ENCODE measurements around the gene KIF1C.

Gene KIF1C

DNA sequence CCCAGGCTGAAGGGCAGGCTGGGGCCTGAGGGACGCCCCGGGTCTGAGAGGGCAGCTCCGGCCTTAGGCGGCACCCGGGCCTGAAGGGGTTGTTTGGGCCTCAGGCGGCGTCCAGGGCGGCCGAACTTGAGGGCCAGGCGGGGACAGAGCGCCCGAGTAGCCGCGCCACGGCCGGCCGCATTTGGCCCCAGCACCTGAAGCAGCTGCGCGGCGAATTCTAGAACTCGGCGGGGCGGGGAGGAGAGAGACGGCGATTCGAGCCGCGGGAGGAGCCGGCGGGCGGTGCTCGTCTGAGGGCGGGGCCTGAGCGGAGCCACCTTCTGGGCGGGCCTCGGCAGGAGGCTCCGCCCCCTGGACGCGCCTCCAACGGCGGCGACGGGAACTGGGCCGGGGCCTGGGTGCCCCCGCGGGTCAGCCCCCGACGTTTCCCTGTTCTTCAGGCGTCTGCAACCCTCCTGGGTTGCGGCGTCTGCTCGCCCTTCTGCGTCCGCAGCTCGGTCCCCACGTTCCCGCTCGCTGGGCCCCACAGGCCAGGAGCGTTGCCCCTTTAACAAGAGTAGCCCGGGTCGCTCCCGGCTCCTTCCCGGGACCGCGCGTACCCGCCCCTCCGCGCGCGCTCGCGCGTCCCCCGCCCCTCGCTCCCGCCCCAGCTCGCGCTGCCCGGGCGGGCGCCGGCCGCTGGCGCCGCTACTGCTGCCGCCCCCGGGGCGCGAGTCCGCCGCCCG, at the start of gene KIF1C, which contains the start of gene INCA1:
Gene KIF1C (plus strand): TSS at position 649 of the 725 bp plus-strand sequence. CDS start 2,297 bp downstream, outside the sequence.
Gene INCA1 (minus strand): TSS at position 221 of the 725 bp plus-strand sequence. CDS start 3,085 bp downstream, outside the sequence.
- peak; percentile 82 to 89 (median 84) for DNase-seq

GRCh38 chr17:4948166-4948930, 49.4 kb upstream of the KIF1C start, which contains the start of gene PFN1:
Gene PFN1 (minus strand): TSS chr17:4948530. CDS start chr17:4948394, 136 bp downstream.
- peak; percentile 64 to 77 (median 69) for DNase-seq

- peak; percentile 63 to 80 (median 75) for DNase-seq
These were observed 48.8 kb upstream of the KIF1C start for GRCh38 chr17:4948931-4949320.

GRCh38 chr17:4949321-4950074, 48.3 kb upstream of the KIF1C start:
- peak; percentile 30 to 69 (median 60) for DNase-seq

- peak in 1 of 3 experiments; percentile 51 for DNase-seq
These were observed 47.5 kb upstream of the KIF1C start for GRCh38 chr17:4950075-4950745.

DNA sequence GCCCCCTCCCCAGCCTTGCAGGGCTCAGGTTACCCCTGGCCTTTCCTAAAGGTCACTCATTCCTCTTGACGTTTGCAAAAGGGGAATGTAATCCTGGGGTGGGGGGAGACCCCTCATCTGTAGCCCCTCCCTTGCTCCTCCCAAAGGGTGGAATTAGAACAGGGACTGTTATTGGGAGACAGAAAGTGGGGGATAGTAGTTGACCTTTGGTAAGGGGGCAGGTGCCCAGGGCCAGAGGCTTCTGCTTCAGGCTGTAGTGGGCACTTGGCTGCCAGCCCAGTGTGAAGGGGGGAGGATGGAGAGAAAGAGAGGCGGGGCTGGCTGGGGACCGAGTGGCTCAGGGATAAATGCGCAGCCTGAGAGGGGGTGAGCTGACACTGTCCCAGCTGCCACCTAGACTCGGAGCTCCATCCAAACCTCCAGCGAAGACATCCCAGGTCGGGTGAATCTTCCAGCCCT, 47.0 kb upstream of the KIF1C start, which contains the start of gene ENO3:
Gene ENO3 (plus strand): TSS at position 374 of the 459 bp plus-strand sequence. CDS start 711 bp downstream, outside the sequence.
- DNase-seq: peak; percentile 24 to 68 (median 42)

- DNase-seq: no peak
These were observed 46.3 kb upstream of the KIF1C start for GRCh38 chr17:4951486-4951885.

GRCh38 chr17:4953451-4953961, 44.2 kb upstream of the KIF1C start:
- no peak for DNase-seq

GRCh38 chr17:4955091-4955490, 42.7 kb upstream of the KIF1C start:
- no peak for DNase-seq

DNA sequence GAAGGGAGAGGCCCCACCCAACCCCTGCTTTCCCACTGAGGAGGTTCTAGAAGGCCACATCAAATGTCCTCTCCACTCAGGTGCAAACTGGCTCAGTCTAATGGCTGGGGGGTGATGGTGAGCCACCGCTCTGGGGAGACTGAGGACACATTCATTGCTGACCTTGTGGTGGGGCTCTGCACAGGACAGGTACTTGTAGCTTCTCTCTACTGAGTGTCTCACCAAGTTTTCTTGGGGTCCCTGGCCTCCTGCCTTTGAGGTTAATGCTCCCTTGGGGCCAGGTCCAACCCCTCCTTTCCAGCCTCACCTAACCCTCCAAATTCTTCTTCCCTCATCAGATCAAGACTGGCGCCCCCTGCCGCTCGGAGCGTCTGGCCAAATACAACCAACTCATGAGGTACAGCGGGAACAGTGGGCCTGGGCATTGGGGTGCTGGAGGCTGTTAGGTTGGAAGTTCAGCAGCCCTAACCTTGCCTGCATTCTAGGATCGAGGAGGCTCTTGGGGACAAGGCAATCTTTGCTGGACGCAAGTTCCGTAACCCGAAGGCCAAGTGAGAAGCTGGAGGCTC, 41.2 kb upstream of the KIF1C start:
- no peak for DNase-seq

DNA sequence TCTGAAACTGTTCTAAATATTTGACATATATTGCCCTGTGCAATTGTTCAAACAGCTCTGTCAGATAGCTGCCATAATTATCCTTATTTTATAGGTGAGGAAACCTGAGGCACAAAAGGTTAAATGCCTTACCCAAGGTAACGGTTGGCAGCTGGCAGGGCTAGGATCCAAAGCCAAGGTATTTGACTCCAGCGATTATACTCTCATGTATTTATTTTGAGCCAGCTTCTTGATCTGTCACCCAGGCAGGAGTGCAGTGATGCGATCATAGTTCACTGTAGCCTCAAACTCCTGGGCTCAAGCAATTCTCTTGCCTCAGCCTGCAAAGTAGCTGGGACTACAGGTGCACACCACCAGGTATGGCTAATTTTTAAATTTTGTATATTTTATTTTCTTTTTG, 39.6 kb upstream of the KIF1C start:
- DNase-seq: no peak

DNA sequence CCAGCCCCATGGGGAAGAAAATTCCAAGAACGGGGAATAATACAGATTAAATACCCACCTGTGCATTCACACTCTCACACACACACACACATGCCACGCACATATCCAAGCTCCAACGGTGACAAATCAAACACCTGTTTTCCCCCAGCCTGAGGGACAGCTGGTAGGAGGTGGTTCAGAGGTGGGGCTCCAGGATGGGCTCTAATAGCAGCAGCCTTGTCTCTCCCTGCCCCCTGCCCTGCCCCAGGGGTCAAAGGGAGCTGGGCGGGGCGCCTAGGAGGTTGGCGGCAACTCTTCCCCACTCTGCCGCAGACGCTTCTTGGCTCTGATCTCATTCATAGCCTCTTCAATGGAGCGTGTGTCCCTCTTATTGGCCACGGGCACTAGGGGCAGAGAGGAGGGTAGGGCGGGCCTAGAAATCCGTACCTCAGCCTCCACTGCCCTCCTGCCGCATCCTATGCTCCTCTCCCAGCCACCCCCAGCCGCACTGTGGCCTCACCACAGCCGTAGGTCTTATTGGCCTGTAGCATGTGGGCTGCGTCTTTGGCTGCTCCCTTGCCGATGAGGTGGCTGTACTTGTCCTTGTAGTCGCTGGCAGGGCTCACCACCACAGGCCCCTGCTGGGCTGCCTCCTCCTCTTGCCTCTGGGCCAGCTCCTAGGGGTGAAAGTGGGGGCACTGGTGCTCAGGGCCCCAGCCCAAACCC, 38.3 kb upstream of the KIF1C start:
- no peak for DNase-seq

GRCh38 chr17:4960279-4960922, 37.3 kb upstream of the KIF1C start:
- DNase-seq: no peak

- no peak for DNase-seq
These were observed 32.3 kb upstream of the KIF1C start for GRCh38 chr17:4965311-4965986.

DNA sequence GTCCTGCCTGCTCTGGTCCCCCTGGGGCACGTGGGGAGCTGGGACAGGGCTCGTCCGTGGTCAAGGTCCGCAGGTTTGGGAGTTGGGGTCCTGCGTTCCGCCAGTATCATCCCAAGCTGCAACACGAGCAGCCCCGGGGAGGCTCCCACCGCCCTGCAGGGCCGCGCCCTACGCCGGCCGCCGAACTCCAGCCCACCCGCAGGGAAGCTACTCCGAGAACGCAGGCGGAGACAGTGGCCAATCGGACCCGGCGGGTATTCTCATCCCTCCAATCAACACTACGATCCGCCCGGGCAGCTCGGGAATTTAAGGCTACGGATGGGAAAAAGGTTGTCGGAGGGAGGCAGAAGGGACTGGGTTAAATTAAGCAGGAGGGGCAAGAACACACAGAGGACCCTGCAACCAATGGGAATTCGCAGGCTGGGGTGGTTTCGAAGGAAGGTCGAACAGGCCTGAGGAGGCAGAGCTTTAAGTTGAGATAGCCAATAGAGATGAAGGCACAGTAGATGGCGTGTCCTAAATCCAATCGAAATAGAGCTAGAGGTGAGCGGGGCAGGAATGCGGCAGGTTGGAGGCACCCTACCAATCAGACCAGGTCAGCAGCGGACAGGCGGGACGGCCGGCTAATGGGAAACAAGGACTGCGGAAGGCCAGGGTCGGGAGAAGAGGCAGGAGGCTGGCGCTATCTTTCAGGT, 30.8 kb upstream of the KIF1C start:
- peak; percentile 89 to 98 (median 95) for DNase-seq

DNA sequence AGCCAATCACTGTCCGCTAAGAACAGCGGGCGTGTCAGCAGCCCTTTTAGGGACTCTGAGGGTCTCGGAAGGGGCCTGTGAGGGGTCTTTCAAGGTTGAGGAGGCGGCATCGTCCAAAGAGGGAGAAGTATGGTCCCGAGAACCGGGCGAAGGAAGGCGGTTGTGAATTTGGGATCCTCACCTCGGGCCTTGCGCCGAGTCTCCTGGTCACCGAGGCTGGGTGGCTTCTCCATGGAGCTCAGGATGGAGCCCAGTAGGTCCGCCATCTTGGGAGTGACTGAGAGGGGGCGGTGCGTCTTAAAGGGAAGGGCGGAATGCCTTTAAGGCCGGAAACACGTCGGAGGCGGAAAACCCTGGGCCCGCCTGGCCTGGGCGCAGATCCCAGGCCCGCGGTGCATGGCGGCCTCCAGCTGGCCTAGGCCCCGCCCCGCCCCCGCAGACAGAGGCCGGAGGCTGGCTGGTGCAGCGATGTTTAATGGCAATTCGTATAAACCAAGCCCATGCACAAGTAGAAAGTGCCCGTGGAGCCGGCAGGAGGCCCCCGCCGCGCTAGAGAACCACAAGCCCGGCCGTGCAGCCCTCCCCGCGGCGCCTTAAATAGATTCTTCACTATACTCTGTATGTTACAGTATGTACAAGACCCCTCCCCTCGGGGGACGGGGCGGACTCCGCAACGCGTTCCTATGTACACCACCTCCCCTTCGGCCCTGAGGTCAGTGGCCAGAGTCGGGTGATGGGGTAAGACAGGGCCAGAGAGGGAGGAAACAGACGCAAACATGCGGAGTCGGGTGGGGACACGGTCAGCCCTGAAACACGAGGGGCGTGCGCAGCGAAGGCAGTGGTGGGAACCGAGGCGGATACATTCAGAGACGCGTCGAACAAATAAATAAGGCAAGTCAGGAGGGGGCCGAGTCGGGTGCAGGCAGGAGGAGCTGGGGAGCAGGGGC, 29.9 kb upstream of the KIF1C start, which contains the start of gene SPAG7:
Gene SPAG7 (minus strand): TSS at position 279 of the 947 bp plus-strand sequence. CDS start 13 bp downstream, at position 266.
- DNase-seq: peak; percentile 86 to 97 (median 95)

DNA sequence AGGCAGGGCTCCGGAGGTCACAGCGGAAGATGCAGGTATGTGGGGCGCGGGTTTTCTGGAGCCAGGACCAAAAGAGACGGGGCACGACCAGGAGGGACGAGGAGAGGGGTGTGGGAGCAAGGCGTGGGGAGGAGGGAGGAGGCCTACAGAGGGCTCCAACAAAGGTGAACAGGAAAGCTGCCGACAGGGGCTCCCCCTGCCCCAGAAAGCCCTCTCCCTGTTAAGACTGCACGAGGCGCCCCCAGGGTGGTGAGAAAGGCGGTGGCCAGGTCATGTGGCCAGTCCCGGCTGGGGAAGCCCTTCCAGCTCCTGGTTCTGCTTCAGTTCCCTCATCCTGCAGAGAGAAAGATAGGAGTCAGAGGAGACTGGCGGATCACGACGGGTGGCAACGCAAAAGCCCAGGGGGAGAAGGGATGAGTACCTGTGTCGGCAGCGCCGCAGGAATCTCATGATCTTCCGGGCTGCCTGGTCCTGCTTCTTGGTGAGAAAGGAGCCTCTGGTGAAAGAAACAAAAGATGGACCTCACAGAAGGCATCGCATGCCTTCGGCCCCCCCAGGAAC, 29.2 kb upstream of the KIF1C start:
- DNase-seq: peak; percentile 20 to 56 (median 51)

Data from NCI-H1417 (cell line).